Lung (tissue), 12 donors: ENCODE measurements around the gene TRAF3. TPM values are rescaled to one million over a fixed set of nuclear protein-coding genes. Genes with fewer than 3 reads are reported as not detected.

Experiments
- ATAC-seq: fragments of 200-7000 bp; cut with Tn5 transposase; one replicate; pipeline ENCODE4 v1.9.1; 2020; ENCODE audit warnings: moderate number of reproducible peaks; ENCODE audit not compliant: insufficient read depth, low FRiP score
- DNase-seq, 3 donors: peaks; one replicate each; pipeline ENCODE4 v3.0.0-alpha.2; 2013 to 2017
- H3K27ac ChIP-seq, 2 donors: one replicate each; pipeline ENCODE4 v1.5.1; 2013; ENCODE audit warnings: mild to moderate bottlenecking in 2 of 2, moderate library complexity in 2 of 2, control low read depth in 1 of 2, inconsistent platforms in 1 of 2, low read depth in 1 of 2, low read length in 1 of 2
- H3K27me3 ChIP-seq, 3 donors: one replicate each; pipeline ENCODE4 v1.5.1; 2013; ENCODE audit warnings: low read length in 2 of 3; ENCODE audit not compliant: control insufficient read depth in 3 of 3, insufficient read depth in 3 of 3
- H3K36me3 ChIP-seq, 4 donors: one replicate each; pipeline ENCODE4 v1.5.1; 2013; ENCODE audit warnings: low read length in 4 of 4, mild to moderate bottlenecking in 1 of 4, moderate library complexity in 1 of 4; ENCODE audit not compliant: control insufficient read depth in 4 of 4, insufficient read depth in 4 of 4
- H3K4me1 ChIP-seq, 5 donors: one replicate each; pipeline ENCODE4 v1.5.1; 2013; ENCODE audit warnings: low read length in 5 of 5, mild to moderate bottlenecking in 2 of 5, moderate library complexity in 1 of 5; ENCODE audit not compliant: control insufficient read depth in 5 of 5, insufficient read depth in 5 of 5
- H3K4me3 ChIP-seq: one replicate; pipeline ENCODE4 v1.5.1; 2013; ENCODE audit warnings: mild to moderate bottlenecking, control low read depth, moderate library complexity
- H3K9ac ChIP-seq, 2 donors: one replicate each; pipeline ENCODE4 v1.5.1; 2013; ENCODE audit warnings: low read length in 2 of 2, control low read depth in 1 of 2; ENCODE audit not compliant: insufficient read depth in 1 of 2
- H3K9me3 ChIP-seq, 4 donors: one replicate each; pipeline ENCODE4 v1.5.1; 2013; ENCODE audit warnings: low read length in 3 of 4, mild to moderate bottlenecking in 1 of 4, moderate library complexity in 1 of 4; ENCODE audit not compliant: control insufficient read depth in 4 of 4, insufficient read depth in 3 of 4
- CTCF ChIP-seq: IDR thresholded peaks from 2 replicates; pipeline ENCODE4 v1.5.1; 2012; ENCODE audit warnings: mild to moderate bottlenecking; ENCODE audit errors: control extremely low read depth, extremely low read depth
- WGBS, 2 donors: extraction: QIAGEN DNeasy Blood & Tissue Kit; methylation state at CpG; one replicate each; pipeline ENCODE4 v1.1.7; 2013; 5-methylcytosine and 5-hydroxymethylcytosine counted together
- polyA plus RNA-seq, 2 donors: library from polyadenylated mRNA; stranded (reverse); fragments of 200-250 nt; gene quantifications; one replicate each; pipeline ENCODE4 v1.2.1, GENCODE V29; 2013
- total RNA-seq, 2 donors: library from RNA; depleted of rRNA in 1 of 2; stranded (reverse); fragments of >200 nt in 1 of 2; gene quantifications; one replicate each; pipeline ENCODE4 v1.2.1, GENCODE V29; 2014 to 2021
- donor health status: control.
- donor health status: control.
- donor health status: Bipolar disorder and iron deficiency.
- donor health status: healthy.
- donor health status: DM: yes; HTN: yes; CAD: no.

TRAF3 gene
- total and polyA plus RNA-seq, 4 donors, result 5.7 to 25.5 (median 18.7) TPM

GRCh38 chr14:102781063-102781462, 3.8 kb downstream of the TRAF3 start:
- H3K9me3 ChIP-seq, result no peaks in the 10 kb centered on the region
- H3K4me1 ChIP-seq, result peaks cover 0 to 14% (median 11%) of the 10 kb centered on the region in 5 donors
- H3K27me3 ChIP-seq, result no peaks in the 10 kb centered on the region
- no peak for TF ChIP-seq CTCF
- 94 to 96% methylated on average over 4 of the region's 4 CpGs for WGBS, 2 donors
- DNase-seq (no peak), ATAC-seq (no peak)
- no peak overlapping the region for H3K9ac ChIP-seq
- H3K27ac ChIP-seq, result no peak overlapping the region
- H3K36me3 ChIP-seq, result no peaks in the 10 kb centered on the region
- no peak overlapping the region for H3K4me3 ChIP-seq

GRCh38 chr14:102782974-102783373, 5.7 kb downstream of the TRAF3 start:
- Histone ChIP-seq H3K27ac (no peak overlapping the region), H3K27me3 (no peaks in the 10 kb centered on the region), H3K9me3 (no peaks in the 10 kb centered on the region), H3K9ac (no peak overlapping the region), H3K4me1 (peaks cover 0 to 14% (median 5%) of the 10 kb centered on the region in 5 donors), H3K36me3 (no peaks in the 10 kb centered on the region), H3K4me3 (no peak overlapping the region)
- no peak for DNase-seq
- TF ChIP-seq CTCF, result no peak
- WGBS, 2 donors, result 90 to 93% methylated on average over 7 of the region's 7 CpGs
- no peak for ATAC-seq

- Histone ChIP-seq H3K27me3 (no peaks in the 10 kb centered on the region), H3K27ac (no peak overlapping the region), H3K4me3 (no peak overlapping the region), H3K36me3 (no peaks in the 10 kb centered on the region), H3K4me1 (peaks cover 0 to 4% (median 0%) of the 10 kb centered on the region in 5 donors), H3K9me3 (no peaks in the 10 kb centered on the region), H3K9ac (no peak overlapping the region)
- WGBS, 2 donors, result 67 to 77% methylated on average over 7 of the region's 7 CpGs
- ATAC-seq (no peak), DNase-seq (no peak)
- TF ChIP-seq CTCF, result no peak
Measured at GRCh38 chr14:102784892-102785594, 7.8 kb downstream of the TRAF3 start.

- no peak overlapping the region for H3K27ac ChIP-seq
- no peaks in the 10 kb centered on the region for H3K9me3 ChIP-seq
- H3K27me3 ChIP-seq, result no peaks in the 10 kb centered on the region
- DNase-seq (no peak), ATAC-seq (no peak)
- 83 to 89% methylated on average over 3 of the region's 3 CpGs for WGBS, 2 donors
- H3K4me1 ChIP-seq, result peaks cover 0 to 4% (median 0%) of the 10 kb centered on the region in 5 donors
- no peak overlapping the region for H3K4me3 ChIP-seq
- no peak for TF ChIP-seq CTCF
- no peaks in the 10 kb centered on the region for H3K36me3 ChIP-seq
- no peak overlapping the region for H3K9ac ChIP-seq
Measured at GRCh38 chr14:102785595-102785963, 8.3 kb downstream of the TRAF3 start.
